Stimulated activated CD4-positive, alpha-beta T cell treated with anti-CD3 and anti-CD28 coated beads, Interleukin-12 subunit alpha, Interleukin-12 subunit beta, amount 100 ng/mL, for 24 hours (primary cell): ENCODE data around the gene KRTAP5-5.
"Not testable (repeated sequence)": the region's sequence is repeated elsewhere in the genome, so short reads cannot be mapped to it uniquely, and the experiment has no call there.

Source experiments
- DNase-seq, 2 experiments: peaks; one replicate each; pipeline ENCODE4 v3.0.0-alpha.2; 2020; ENCODE audit warnings: low read depth in 2 of 2

KRTAP5-5 gene

DNA sequence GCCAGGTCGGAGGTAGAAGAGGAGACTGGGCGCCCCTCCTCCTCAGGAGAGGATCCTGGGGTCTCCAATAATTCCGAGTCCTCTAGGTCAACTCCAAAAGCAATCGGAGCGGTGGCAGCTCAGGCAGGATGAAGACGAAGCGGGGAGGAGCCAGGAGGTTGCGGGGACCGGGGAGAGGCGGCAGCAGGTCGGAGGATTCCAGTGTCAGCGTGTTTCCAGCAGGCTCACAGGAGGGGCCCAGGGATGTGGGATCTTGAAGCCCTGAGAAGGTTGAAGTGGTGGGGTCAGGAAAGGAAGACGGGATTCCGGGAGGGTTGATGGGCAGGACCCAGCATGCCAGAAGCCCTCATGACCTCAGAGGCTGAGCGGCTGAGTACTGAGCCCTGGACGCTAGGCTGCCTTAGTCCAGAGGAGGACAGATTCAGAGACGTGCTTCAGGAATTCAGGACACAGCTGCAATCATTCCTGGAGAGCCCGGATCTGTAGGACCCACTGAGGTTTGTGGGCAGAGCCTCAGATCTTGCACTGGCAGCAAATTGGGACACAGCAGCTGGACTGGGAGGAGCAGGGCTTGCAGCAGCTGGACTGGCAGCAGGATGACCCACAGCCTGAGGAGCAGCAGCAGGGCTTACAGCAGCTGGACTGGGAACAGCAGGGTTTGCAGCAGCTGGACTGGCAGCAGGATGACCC is 22.3 kb upstream of the KRTAP5-5 start:
- DNase-seq, result not testable (repeated sequence)

DNA sequence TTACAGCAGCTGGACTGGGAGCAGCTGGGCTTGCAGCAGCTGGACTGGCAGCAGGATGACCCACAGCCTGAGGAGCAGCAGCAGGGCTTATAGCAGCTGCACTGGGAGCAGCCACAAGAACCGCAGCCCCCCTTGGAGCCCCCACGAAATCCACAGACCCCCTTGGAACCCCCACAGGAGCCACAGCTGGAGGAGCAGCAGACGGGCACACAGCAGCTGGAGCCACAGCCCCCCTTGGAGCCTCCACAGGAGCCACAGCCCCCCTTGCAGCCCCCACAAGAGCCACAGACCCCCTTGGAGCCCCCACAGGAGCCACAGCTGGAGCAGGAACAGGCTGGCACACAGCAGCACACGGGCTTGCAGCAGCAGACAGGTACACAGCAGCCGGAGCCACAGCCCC is 21.7 kb upstream of the KRTAP5-5 start:
- not testable (repeated sequence) for DNase-seq

DNA sequence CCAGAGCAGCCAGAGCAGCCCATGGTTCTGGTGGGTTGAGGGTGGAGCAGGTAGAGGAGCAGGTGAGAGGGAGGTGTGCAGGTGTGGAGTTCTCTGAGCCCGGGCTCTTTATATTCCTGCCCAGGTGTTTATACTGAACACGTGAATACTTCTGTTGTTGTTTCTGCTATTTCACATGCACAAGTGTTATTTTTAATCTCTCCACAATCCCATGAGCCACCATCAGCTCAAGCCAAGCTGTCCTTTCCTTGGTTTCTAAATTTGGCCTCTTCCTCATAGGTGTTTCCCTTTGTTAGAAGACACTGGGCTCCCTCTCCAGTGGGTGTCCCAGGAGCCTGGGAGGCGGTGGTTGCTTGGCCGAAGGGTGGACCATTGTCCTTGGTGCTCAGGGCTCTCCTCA is 21.2 kb upstream of the KRTAP5-5 start, which contains the start of gene KRTAP5-3:
TSS of gene KRTAP5-3 (minus strand) at position 101 of the 400 bp plus-strand sequence. CDS start at position 23, 78 bp downstream.
- DNase-seq, result no peak

DNA sequence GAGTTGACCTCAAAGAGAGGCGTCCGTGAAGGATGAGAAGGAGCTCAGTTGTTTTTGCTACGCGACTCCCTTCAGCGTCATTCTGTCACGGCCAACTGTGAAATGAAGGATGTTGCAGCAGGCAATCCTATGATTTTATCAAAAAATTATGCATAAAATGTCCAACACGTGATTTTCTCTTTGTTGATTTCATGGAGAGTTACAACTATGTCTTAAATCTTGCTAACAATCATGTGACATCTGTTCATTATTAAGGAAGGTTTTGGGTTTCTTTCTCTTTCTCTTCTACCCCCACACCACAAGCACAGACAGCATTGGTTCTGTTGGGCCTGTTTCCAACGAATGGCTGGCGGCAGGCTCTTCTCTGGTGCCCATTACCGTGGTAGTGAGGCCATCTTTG is 11.3 kb upstream of the KRTAP5-5 start:
- no peak for DNase-seq

- no peak for DNase-seq
Measured at GRCh38 chr11:1619449-1619848, 10.1 kb upstream of the KRTAP5-5 start.

GRCh38 chr11:1622086-1622485 is 7.5 kb upstream of the KRTAP5-5 start, which contains the start of gene KRTAP5-4:
Gene KRTAP5-4 (minus strand): TSS chr11:1622138. CDS start chr11:1622093, 45 bp downstream.
- no peak for DNase-seq

- no peak for DNase-seq
Measured at GRCh38 chr11:1623716-1624115, 5.9 kb upstream of the KRTAP5-5 start.

GRCh38 chr11:1624621-1625020 is 5.0 kb upstream of the KRTAP5-5 start:
- no peak for DNase-seq

GRCh38 chr11:1625541-1625940 is 4.0 kb upstream of the KRTAP5-5 start:
- DNase-seq, result no peak

DNA sequence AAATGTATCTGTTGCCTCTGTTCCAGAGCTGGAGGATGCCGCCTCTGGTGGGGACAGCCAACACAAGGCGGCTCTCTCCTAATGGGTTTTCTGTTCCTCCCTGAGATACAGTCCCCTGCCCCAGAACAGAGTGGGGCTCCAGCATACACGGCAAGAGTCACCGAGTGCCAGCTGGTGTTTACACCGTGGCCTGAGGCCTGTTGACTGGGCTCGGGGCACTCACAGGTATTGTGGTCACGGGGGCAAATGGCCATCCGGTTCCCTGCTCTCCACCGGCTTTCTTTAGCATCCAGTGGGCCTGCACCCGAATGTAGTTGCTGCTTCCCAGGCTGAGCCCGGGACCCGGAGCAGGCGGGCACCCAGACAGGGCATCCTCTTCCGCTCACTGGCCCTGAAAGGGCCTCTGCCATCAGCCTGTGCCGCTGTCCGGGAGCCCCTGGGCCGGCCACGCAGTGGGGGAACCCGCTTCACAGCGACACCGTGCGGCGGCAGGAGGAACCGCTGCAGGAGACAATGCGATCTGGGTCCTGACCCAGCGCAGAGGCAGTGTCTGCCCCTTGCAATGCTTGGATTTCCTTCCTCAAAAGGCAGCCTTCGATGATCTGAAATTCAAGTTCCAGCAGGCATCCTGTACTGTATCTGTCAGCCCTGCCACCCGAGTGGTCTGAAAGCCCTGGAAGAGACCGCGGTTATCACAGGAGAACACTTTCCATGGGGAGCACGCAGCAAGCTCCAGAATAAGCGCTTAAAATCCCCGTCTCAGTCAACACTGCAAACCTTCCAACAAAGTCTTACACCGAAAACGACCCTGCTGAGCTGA is 859 bp upstream of the KRTAP5-5 start:
- peak; percentile 38 to 55 for DNase-seq

DNA sequence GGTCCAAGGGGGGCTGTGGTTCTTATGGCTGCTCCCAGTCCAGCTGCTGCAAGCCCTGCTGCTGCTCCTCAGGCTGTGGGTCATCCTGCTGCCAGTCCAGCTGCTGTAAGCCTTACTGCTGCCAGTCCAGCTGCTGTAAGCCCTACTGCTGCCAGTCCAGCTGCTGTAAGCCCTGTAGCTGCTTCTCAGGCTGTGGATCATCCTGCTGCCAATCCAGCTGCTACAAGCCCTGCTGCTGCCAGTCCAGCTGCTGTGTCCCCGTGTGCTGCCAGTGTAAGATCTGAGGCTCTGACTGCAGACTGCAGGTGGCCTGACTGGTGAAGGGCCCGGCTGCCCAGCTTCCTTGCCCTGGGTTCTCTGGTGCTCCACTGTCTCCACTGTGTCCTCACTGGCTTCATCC is 696 bp downstream of the KRTAP5-5 start:
- no peak for DNase-seq

GRCh38 chr11:1631066-1631568 is 1.5 kb downstream of the KRTAP5-5 start:
- DNase-seq, result no peak

- no peak for DNase-seq
Measured at GRCh38 chr11:1632053-1632714, 2.6 kb downstream of the KRTAP5-5 start.

DNA sequence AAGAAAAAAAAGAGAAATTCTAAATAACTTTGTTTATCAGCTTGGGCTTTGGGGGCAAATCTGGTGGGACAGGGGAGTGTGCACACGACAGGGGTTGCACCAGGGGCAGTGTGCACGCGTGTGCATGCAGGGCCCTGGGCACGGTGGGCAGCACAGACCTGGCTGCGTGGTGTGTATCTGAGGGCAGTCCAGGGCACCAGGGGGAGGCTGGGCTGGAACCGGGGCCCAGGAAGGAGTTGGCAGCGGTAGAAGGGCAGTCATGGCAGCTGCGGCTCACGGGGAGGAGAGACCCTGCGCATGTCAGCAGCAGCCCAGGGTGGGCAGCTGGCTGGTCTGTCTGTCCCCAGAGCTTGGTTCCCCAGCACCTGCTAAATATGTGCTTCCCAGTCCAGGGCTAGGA is 4.3 kb downstream of the KRTAP5-5 start:
- DNase-seq, result no peak

GRCh38 chr11:1636291-1636950 is 6.8 kb downstream of the KRTAP5-5 start:
- DNase-seq, result no peak

DNA sequence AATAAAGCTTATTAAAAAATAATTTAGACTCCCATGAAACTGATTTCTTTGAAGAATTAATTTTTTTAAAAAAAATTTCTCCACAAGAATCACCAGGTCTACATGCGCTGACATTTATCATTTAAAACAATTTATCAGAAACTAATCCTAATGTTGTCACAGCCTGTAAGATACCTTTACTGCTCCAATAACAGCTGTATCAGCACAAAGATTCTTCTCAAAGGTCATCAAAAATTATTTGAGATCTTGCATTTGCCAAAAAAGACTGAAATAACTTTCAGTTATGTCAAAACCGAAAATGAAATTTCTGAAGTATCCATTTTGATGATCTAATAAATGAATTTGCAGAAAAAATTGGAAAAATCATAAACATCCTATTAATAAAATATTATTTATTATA is 8.1 kb downstream of the KRTAP5-5 start:
- DNase-seq, result no peak

- DNase-seq, result no peak
Measured at GRCh38 chr11:1638344-1638743, 8.8 kb downstream of the KRTAP5-5 start.

DNA sequence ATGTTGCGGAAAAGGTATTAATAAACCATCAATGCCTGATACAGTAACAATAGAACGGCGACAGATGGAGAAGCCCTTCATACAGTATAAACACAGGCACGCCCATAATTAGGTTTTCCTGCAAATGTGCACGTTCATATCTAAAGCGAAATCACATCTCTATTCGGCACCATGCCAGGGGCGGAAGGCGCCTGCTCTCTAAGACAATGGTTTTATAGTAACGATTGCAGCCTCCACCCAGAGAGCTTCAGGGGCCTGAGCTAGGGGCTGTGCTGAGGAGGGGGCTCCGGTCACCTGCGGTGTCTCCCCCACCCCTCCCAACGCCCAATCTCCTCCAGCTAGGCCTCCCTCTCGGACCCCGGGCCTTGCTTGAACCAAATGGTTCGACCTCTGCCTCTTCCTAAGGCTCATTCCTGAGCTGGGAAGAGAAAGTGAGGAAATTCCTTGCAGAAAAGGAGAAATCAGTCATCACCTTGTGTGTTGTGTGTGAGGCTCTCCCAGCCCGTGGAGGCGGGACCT is 9.6 kb downstream of the KRTAP5-5 start:
- DNase-seq, result no peak

- DNase-seq, result no peak
Measured at GRCh38 chr11:1639666-1640065, 10.1 kb downstream of the KRTAP5-5 start.

GRCh38 chr11:1640076-1640946 is 10.7 kb downstream of the KRTAP5-5 start:
- DNase-seq, result peak in 1 of 2 experiments; percentile 10
